ENCODE measurements around the gene RSPO4.
"Not testable (repeated sequence)": the region's sequence is repeated elsewhere in the genome, so short reads cannot be mapped to it uniquely, and the experiment has no call there.

RSPO4 gene

DNA sequence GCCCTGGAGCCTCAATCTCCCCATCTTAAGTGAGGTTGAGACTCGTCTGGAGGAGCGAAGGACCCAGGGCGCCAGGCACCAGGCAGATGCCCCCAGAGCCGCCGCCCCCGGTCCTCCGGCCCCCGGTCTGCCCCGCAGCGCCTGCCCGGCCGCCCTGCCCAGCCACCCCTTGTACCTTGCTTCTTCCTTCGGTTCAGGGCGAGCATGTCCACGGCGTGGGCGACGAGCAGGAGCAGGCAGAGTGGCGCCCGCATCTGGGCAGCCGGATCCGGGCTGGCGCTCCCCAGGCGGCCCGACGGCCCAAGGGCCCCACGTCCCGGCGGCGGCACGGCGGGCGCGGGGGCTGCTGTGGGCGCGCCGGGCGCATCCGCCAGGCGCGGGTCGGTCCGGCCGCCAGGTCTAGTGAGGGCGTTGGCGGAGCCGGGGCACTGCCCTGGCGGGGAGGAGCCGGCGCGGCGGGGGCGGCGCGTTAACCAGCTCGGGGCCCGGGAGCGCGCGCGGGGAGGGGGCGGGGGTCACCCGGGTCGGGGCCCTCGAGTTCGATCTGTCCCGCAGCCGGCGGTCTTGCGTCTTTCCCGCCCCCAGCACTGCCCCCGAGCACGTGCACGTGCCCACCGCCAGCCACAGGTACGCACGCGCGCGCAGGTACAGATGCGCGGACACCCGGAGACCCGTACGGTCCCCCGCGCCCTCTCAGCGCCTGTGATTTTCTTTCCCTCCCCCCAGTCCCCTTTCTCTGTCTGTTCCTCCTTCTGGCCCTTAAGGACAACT is at the start of gene RSPO4:
TSS of gene RSPO4 (minus strand) at position 401 of the 771 bp plus-strand sequence. CDS start at position 254, 147 bp downstream.
- DNase-seq, result no peak

DNA sequence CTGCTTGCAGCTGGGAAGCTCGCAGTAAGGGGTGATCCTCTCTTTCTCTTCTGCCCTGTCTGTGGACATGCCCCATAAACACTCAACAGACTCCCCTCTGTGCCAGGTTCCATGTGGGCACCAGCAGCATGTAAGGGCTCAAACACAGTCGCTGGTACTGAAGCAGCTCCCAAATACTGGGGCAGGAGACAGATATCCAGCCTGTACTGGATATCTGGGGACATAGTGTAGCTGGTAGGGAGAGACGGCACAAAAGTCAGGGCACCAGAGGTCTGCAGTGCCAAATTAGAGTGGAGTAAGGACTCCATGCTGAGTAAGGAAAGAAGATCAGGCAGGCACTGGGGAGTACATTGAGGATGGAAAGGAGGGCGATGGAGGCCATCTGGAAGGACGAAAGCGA is 48.3 kb upstream of the RSPO4 start:
- no peak for DNase-seq

DNA sequence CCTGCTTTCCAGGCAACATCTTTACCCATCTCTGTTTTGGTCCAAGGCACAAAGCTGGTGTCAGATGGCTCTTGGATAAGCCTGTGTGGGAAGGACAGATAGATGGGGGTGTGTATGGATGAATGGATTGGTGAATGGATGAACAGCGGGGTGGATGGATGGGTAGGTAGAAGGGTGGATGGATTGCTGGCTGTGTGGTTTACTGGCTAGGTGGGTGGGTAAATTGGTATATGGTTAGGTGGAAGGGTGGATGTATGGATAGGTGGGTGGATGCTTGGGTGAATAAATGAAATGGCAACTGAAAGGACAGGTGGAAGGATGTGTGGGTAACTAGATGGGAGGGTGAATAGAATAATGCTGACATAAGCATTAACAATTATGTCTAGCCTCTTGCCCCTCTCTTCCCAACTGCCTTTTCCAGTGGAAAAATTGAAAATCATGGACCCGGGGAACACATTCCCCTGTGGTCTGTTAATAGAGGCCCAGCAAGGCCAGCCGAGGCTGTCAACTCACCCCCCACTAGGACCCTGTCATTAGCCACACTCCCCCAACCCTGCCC is 43.8 kb upstream of the RSPO4 start:
- DNase-seq, result no peak

DNA sequence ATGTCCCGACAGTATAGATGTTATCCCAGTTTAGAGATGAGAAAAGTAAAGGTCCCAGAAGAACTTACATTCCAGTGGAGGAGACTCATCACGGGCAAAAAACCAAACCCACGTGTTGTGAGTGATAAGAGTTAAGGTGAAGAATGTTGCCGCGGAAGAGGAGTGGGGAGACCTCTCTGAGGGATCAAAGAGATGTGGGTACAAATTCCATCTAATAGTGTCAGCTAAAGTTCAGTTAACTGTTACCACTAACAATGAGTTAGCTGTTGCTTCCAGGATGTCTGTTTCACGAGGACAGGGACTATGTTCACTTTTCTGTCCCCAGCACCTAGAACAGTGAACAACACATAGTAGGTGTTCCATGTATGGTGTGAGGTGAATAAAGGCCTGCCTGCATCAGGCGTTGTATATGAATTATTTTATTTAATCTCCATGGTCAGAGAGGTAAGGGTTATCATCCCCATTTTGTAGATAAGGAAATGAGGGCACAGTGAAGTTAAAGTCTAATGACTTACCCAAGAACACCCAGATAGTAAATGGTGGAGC is 39.8 kb upstream of the RSPO4 start:
- no peak for DNase-seq

DNA sequence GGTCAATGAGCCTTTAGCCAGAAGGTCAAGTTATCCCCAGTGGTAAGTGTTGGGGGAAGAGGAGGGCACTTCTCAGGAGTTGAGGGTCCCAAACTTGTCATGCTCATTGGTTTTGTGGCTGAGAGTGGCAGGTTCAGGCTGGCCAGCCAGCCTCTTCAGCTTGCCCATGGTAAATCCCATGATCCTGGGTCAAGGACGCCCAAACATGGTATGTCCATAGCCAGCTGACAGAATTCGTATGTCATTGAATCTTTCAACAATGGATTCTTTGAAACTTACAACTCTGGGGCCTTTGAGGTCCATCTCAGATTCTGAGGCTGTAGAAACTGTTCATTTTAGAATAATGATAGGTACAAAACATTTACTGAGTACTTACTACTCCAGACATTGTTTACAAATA is 36.1 kb upstream of the RSPO4 start:
- no peak for DNase-seq

DNA sequence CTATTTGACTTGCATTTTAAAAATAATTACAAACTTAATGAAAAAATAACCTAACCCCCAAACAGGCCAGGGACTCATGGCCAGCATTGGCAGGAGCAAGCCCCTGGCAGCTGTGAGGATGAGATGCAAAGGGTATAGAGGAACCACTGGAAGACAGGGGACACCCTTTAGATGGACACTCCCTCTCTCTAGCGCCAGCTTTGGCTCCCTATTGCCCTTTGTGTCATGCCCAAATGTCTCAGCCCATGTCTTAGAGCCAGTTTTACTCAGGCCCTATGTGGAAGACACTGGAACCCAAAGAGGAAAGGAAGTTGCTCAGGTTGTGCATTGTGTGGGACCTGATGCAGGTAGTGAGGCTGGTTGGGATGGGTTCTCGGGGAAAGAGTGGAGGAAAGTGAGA is 34.9 kb upstream of the RSPO4 start:
- no peak for DNase-seq

DNA sequence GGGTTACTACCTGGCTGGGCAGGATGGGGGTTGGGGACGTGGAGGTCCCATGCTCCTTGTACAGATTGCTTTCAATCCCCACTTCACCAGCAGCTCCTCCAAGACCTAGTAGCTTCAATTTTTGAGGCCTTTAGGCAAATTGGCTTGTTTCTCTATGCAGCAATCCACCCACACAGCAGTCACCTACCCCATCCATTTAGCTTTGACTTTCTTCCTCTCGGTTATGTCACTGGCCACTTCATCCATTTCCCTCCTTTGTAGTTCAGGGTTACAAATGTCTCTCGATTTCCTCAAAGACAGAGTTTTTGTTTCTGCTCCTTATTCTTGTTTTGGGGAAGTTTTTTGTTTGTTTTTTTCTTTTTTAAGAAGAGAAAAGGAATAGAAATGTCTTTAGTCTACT is 33.4 kb upstream of the RSPO4 start:
- no peak for DNase-seq

DNA sequence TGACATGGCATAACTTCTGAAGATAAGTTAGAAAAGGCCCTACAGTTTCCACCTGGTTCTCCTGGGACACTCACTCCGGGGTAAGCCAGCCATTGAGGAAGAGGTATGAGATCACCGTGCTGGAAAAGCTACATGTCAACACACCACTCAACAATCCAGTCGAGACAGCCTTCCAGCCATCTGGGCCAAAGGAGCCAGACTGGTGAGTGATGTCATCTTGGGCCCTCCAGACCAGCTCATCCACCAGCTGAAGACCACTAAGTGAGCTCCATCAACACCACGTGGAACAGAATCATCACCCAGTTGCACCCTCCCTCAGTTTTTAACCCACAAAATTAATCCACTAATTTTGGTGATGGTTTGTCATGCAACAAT is 32.3 kb upstream of the RSPO4 start:
- no peak for DNase-seq

DNA sequence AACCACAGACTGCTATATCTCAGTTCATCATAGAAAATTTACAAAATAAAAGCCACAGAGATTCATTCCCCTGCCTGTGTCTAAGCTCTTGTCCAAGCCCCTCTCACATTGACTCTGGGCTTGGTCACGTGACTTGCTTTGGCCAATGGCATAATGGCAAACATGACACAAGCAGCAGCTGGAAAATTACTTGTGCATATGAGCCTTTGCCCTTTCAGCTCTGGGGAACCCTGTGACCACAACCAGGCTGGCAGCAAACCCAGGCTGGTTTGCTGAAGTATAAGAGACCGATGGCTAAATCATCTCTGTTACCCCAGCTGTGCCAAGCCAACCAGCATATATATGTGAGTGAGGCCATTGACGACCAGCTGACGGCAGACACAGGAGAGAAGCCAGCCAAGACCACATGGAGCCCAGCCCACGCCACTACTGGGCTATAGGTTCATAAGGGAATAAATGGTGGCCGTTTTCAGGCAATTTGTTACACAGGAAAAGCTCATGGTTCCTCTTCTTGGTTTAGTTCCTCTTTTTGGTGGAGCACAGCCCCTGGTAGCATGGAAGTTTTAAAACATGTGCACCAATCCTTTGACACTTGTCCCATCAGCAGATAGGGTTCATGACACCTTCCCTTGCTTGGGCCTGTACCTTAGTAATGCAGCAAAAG is 31.8 kb upstream of the RSPO4 start:
- no peak for DNase-seq

DNA sequence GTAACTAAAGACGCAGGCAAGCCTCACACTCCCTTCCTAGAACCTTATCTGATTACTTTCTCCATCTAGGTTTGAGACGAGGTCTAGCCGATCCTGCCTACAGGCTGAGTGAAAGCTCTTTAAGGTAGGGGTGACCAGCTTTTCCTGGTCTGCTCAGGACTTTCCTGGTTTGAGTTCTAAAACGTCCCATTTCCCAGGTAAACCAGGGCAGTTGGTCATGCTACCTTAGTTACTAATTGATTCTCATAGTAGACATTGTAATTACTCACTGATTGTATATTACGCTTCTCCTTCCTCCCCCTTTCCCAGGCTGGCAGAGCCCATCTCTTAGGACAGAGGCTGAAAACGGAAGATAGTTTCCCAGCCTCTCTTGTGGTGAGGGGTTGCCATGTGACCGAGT is 27.9 kb upstream of the RSPO4 start:
- DNase-seq, result no peak

DNA sequence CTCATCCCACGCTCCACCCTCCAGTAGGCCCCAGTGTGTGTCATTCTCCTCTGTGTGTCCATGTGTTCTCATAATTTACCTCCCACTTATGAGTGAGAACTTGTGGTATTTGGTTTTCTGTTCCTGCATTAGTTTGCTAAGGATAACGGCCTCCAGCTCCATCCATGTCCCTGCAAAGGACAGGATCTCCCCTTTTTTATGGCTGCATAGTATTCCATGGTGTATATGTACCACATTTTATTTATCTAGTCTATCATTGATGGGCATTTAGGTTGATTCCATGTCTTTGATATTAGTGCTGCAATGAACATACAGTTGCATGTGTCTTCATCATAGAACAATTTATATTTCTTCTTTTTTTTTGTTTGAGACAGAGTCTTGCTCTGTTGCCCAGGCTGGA is 24.1 kb upstream of the RSPO4 start:
- DNase-seq, result not testable (repeated sequence)

DNA sequence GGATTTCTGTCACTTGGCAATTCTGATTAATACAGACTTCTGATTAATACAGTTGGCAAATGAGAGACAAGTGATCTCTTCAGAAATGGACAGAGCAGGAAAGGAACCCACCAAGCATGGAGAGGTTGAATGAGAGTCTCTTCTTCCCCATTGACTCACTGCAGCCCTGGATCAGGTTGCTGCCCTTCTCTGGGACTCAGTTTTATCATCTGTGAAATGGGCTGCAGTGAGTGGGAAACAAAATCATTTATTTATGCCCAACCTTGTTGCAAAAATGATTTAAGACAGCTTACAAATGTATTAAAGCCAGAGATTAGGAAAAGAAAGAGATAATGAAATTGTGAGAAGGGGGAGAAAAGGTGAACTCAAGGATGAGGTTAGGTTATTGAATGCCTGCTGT is 20.8 kb upstream of the RSPO4 start:
- no peak for DNase-seq

DNA sequence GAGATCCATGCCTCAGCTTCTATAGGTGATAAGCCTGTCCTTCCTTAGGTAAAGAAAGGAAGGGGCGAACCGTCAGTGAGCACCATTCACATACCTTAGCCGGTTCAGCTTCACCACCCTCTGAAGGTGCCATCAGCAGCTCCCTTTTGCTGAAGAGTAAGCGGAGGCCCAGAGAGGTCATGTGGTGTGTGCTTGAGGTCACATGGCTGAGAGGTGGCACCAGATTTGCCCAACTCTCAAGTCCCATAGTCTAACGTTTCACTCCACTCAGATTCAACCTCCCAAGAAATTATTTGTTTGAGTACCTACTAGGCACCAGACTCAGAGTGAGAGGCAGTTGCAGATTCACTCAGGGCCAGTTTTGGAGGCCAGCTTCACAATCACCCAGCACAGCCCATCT is 18.5 kb upstream of the RSPO4 start:
- DNase-seq, result no peak

DNA sequence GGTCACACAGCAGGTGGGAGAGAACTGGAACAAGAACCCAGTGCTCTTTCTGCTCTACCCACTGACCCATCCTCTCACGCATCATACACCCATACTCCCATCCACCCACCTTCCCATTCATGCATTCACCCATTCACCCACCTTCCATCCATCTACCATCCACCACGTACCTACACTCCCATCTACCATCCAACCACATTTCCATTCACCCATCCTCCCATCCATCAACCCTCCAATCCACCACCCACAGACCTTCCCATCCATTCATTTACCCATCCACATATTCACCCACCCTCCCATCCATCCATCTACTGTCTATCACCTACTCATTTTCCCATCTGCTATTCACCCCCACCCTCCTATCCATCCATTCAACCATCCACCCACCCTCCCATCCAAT is 17.2 kb upstream of the RSPO4 start:
- DNase-seq, result no peak

DNA sequence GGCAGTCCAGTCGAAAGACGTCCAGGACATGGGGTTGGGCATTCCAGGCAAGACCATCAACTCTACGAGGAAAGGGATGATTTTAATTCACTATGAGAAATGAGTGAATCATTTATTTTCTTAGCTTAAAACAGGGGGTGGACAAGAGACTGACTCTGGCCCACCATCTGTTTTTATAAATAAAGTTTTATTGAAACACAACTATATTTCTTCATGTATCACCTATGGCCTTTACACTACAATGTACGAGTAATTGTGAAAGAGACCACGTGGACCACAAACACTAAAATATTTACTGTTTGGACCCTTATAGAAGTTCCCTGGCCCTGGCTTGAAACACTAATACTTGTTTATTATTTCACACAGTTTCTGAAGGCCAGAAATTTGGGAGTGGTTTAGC is 15.6 kb upstream of the RSPO4 start:
- DNase-seq, result no peak

DNA sequence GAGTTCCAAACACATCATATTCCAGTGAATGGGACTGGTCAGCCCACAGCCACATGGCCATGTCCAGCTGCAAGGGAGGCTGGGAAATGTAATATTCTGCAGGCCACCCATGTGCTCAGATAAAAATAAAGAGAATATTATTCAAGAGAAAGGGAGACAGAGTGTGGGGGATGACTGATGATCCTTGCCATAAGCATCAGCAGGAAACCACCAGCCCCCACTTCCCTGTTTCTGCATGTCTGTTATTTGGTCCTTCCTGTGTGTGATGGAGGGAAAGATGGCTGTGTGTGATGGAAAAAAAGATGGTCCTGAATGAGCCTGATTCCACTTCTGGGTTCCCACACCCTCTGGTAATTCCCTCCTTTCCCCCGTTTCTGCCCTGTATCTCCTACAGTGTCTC is 13.1 kb upstream of the RSPO4 start:
- no peak for DNase-seq

DNA sequence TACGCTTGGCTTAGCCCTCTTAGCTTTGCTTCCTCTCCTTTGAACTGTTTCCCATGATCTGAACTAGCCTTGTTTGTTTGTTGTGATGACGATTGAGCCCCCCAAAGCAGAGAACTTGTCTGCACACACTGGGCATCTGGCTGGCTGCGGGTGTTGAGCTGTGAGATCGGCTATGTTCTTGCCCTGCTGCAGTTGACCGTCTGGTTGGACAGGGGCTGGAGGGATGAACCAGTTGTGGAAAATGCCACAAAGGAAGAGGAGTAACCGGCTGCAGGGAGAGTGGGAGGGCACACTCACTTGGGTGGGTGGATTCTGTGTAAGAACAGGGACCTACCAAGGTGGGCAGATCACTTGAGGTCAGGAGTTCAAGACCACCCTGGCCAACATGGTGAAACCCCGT is 12.4 kb upstream of the RSPO4 start:
- no peak for DNase-seq

DNA sequence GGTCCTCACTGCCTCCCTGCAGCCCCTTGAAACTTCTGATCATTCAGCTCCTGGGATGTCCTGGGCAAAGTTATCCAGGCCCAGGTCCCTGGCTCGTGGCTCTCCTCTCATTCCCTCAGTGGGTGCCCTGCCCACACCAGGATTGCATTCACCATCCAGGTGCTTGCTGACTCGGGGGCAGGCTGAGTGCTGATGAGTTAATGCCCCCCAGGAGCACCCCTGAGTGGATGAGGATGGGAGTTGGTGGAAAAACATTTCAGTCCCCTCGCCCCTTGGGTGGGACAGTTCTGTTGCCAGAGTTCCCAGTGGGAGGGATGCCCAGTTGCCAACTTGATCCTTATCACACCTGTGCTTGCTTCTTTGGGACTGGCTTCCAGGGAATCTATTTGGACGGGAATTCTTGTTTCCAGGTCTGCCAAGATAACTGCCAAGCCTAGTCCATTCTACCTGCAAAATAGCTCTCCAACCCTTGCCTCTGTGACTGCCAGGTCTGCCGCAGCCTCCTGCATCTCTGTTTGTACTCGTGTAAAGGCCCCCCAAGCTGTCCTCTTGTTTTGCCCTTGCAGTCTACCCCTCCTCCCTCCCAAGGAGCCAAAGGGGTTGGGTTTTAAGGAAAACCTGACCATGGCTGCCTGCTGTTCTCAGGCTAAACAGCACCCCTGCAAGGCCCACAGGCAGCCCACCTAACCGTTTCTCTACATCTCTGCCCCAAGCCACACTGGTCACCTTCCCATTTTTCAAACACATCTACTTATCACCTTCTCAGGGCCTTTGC is 11.6 kb upstream of the RSPO4 start:
- DNase-seq, result no peak

DNA sequence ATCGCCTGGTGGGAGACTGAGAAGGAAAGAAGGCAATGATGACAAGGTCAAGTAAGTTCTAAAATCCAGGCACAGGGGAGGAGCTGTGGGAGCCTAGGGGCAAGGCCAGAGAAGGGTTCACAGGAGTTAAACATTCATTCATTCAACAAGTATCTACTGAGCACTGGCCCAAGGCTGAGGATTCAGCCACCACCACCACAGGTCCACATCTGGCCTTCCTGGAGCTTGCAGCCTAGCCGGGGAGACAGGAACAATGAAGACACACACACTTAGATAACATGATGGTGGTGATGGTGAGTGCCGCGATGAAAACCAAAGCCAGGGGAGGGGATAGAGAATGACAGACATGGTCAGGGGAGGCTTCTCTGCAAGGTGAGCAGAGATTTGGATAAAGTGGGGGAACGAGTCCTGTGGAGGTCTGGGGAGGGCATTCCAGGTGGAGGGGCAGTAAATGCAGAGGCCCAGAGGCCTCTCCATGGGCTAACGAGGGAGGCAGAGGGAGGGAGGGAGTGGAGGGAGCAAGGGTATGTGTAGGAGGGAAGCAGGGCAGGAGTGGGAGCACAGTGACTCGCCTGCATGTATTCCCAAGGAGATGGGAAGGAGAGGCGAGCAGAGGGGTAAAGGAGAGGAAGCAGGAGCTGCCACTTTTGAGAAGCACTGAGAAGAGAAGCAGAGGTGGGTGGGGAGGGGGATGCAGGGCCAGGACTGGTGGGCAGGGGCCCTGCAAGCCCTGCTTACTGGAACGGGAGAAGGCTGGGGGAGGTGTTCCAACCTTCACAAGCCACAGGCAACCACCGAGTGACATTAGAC is 10.5 kb upstream of the RSPO4 start:
- DNase-seq, result peak; percentile 23

DNA sequence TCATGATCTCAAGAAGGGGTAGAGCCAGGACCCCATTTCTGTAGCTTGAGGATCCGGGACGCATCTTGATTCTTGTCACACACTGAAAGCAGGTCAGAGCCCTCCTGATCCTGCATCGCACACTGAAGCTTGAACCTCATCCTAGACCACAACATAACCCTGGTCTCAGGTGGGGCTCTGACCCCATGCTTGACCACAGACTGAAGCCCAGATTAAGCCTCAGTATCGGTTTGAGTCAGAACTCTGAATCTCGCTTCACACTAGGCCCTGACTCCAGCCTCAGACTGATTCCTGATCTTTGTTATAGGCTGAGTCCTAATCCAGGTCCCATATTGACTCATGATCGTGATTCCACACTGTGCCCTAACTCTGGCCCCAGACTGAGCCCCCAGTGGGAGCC is 8.5 kb upstream of the RSPO4 start:
- DNase-seq, result no peak

DNA sequence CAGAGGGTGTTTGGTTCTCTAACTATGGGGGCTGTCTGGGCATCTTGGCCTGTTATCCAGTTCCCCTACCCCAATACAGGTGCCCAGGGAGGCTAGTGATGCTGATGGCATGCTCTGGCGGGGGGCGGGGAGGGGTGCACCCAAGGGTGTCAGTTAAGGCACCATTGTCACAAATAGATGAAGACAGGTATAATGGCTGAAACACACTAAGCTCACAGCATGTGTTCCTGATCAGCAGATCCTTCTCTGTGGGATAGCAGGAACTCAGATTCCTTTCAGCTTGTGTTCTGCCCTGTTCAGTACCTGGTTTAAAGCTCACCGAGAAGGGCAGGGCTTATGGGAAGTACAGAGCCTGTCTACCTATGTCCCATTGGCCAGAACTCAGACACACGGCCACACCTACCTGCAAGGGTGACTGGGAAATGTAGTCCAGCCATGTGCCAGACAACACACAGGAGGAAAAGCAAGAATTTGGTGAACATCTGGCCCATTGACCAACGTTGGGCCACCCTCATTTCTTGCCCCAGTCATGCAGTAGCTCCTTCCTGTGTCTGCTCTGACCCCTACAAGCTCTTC is 3.4 kb upstream of the RSPO4 start:
- no peak for DNase-seq

Data from activated CD8-positive, alpha-beta memory T cell treated with anti-CD3 and anti-CD28 coated beads, Interleukin-2, amount 50 U/mL, for 48 hours (primary cell).